VCaP (cell line): Measurements from ENCODE around the gene IGF2BP3.

Experiments
- H3K27ac ChIP-seq: fragments of 450-650 bp; 2 replicates; pipeline ENCODE4 v1.5.1; 2017
- CTCF ChIP-seq: fragments of 450-650 bp; conservative IDR thresholded peaks from 2 replicates; pipeline ENCODE4 v1.5.1; 2017; ENCODE audit warnings: mild to moderate bottlenecking, moderate library complexity

IGF2BP3 gene

GRCh38 chr7:23474829-23475575, 4.7 kb upstream of the IGF2BP3 start:
- H3K27ac ChIP-seq = no peak overlapping the region
- TF ChIP-seq CTCF = no peak

- no peak for TF ChIP-seq CTCF
- no peak overlapping the region for H3K27ac ChIP-seq
Measured at GRCh38 chr7:23474094-23474828, 4.0 kb upstream of the IGF2BP3 start.

GRCh38 chr7:23473844-23474093, 3.5 kb upstream of the IGF2BP3 start:
- TF ChIP-seq CTCF = no peak
- H3K27ac ChIP-seq = no peak overlapping the region

GRCh38 chr7:23472956-23473843, 2.9 kb upstream of the IGF2BP3 start:
- no peak overlapping the region for H3K27ac ChIP-seq
- no peak for TF ChIP-seq CTCF

GRCh38 chr7:23472556-23472955, 2.3 kb upstream of the IGF2BP3 start:
- no peak for TF ChIP-seq CTCF
- no peak overlapping the region for H3K27ac ChIP-seq

- TF ChIP-seq CTCF = no peak
- no peak overlapping the region for H3K27ac ChIP-seq
Measured at GRCh38 chr7:23472046-23472445, 1.8 kb upstream of the IGF2BP3 start.

- TF ChIP-seq CTCF = no peak
- H3K27ac ChIP-seq = peak overlapping the region; percentile 64
Measured at GRCh38 chr7:23471106-23471859, 992 bp upstream of the IGF2BP3 start.
